ENCODE results near the gene CCDC39. TPM values are rescaled to one million over a fixed set of nuclear protein-coding genes. Genes with fewer than 3 reads are reported as not detected.

The CCDC39 gene
- polyA plus RNA-seq, 3 donors: not detected

DNA sequence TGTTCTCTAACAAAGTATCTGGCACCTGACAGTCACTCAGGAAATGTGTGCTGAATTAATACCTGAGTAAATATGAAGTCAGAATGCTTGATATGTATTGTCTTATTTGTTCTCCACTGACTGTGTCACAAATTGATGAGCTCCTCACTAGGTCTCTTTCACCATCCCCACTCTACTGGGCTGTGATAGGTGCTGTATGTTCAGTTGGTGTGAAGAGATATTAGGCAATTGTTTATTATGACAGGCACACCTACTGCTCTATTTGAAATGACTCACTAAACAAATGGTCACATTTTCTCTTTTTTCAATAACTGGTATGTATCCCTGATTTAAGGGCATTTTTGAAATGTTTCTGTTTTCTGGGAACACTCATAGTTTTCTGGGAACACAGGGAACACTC is 25.2 kb upstream of the CCDC39 start:
- Histone ChIP-seq H3K4me3 (replicated peaks in 1 of 3; ENCODE audit: low read depth in 2 of 3, low read length in 3 of 3) (no peak overlapping the region), H3K4me2 (replicated peaks; ENCODE audit: extremely low read depth, low read length, poor library complexity, severe bottlenecking) (no peak overlapping the region), H2AFZ (ENCODE audit: insufficient read depth, low read depth, low read length, poor library complexity, severe bottlenecking) (no peak overlapping the region), H3K27me3 (ENCODE audit: control insufficient read depth in 2 of 2, insufficient read depth in 2 of 2, low read length in 2 of 2) (no peaks in the 10 kb centered on the region), H3K27ac (ENCODE audit: low read depth in 1 of 2, low read length in 2 of 2) (no peak overlapping the region), H3K4me1 (ENCODE audit: control insufficient read depth in 1 of 2, insufficient read depth in 2 of 2, low read length in 2 of 2) (no peaks in the 10 kb centered on the region), H3K9me3 (replicated peaks in 1 of 2; ENCODE audit: control insufficient read depth in 1 of 2, insufficient read depth in 1 of 2, low read length in 2 of 2) (no peaks in the 10 kb centered on the region), H3K9ac (ENCODE audit: insufficient read depth, low read length, poor library complexity, severe bottlenecking) (no peak overlapping the region), H4K20me1 (ENCODE audit: insufficient read depth, low read length) (no peaks in the 10 kb centered on the region), H3K79me2 (ENCODE audit: insufficient read depth, low read length) (no peaks in the 10 kb centered on the region), H3K36me3 (replicated peaks in 1 of 2; ENCODE audit: control insufficient read depth in 1 of 2, insufficient read depth in 2 of 2, low read length in 2 of 2) (no peaks in the 10 kb centered on the region)
- H3K9me3 Mint-ChIP-seq: peaks cover 0 to 4% (median 0%) of the 10 kb centered on the region in 7 donors
- TF ChIP-seq, protein P1, sequence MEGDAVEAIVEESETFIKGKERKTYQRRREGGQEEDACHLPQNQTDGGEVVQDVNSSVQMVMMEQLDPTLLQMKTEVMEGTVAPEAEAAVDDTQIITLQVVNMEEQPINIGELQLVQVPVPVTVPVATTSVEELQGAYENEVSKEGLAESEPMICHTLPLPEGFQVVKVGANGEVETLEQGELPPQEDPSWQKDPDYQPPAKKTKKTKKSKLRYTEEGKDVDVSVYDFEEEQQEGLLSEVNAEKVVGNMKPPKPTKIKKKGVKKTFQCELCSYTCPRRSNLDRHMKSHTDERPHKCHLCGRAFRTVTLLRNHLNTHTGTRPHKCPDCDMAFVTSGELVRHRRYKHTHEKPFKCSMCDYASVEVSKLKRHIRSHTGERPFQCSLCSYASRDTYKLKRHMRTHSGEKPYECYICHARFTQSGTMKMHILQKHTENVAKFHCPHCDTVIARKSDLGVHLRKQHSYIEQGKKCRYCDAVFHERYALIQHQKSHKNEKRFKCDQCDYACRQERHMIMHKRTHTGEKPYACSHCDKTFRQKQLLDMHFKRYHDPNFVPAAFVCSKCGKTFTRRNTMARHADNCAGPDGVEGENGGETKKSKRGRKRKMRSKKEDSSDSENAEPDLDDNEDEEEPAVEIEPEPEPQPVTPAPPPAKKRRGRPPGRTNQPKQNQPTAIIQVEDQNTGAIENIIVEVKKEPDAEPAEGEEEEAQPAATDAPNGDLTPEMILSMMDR (IDR thresholded peaks at IDR 0.05): no peak
- H3K4me3 Mint-ChIP-seq: no peak overlapping the region
- H3K4me1 Mint-ChIP-seq: no peaks in the 10 kb centered on the region
- H3K36me3 Mint-ChIP-seq: no peaks in the 10 kb centered on the region
- peaks cover 0 to 3% (median 0%) of the 10 kb centered on the region in 3 donors for H3K27me3 Mint-ChIP-seq (ENCODE audit: low read depth in 3 of 3)
- no peak overlapping the region for H3K27ac Mint-ChIP-seq
- intact Hi-C loops (cut with micrococcal nuclease): no loop called here
- DNase-seq: no peak

DNA sequence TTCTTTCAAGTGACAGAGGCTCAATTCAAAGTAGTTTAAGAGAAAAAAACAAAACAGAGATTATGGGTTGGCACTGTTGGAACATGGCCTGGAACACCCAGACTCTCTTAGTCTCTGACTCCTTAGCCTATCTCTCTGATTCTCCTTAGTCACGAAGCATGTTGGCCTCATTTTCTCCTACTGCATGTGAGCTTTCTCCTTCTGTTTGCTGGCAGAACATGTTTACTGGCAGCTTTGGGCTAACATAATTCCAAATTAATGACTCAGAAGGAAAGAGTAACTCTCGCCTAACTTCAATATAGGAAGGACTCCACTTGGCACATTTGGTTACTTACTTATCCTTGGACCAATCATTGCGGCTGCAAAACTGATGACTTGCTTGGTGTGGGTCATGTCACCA is 21.7 kb upstream of the CCDC39 start:
- Histone ChIP-seq H3K36me3 (replicated peaks in 1 of 2; ENCODE audit: control insufficient read depth in 1 of 2, insufficient read depth in 2 of 2, low read length in 2 of 2) (no peaks in the 10 kb centered on the region), H3K9ac (ENCODE audit: insufficient read depth, low read length, poor library complexity, severe bottlenecking) (no peak overlapping the region), H3K27me3 (ENCODE audit: control insufficient read depth in 2 of 2, insufficient read depth in 2 of 2, low read length in 2 of 2) (no peaks in the 10 kb centered on the region), H3K4me3 (replicated peaks in 1 of 3; ENCODE audit: low read depth in 2 of 3, low read length in 3 of 3) (no peak overlapping the region), H3K9me3 (replicated peaks in 1 of 2; ENCODE audit: control insufficient read depth in 1 of 2, insufficient read depth in 1 of 2, low read length in 2 of 2) (no peaks in the 10 kb centered on the region), H3K79me2 (ENCODE audit: insufficient read depth, low read length) (no peaks in the 10 kb centered on the region), H2AFZ (ENCODE audit: insufficient read depth, low read depth, low read length, poor library complexity, severe bottlenecking) (no peak overlapping the region), H3K4me1 (ENCODE audit: control insufficient read depth in 1 of 2, insufficient read depth in 2 of 2, low read length in 2 of 2) (no peaks in the 10 kb centered on the region), H3K4me2 (replicated peaks; ENCODE audit: extremely low read depth, low read length, poor library complexity, severe bottlenecking) (no peak overlapping the region), H4K20me1 (ENCODE audit: insufficient read depth, low read length) (no peaks in the 10 kb centered on the region), H3K27ac (ENCODE audit: low read depth in 1 of 2, low read length in 2 of 2) (no peak overlapping the region)
- no peaks in the 10 kb centered on the region for H3K36me3 Mint-ChIP-seq
- 80% methylated on average over 1 of the region's 3 CpGs for WGBS (ENCODE audit: insufficient coverage)
- H3K27ac Mint-ChIP-seq: no peak overlapping the region
- peaks cover 0 to 4% (median 0%) of the 10 kb centered on the region in 7 donors for H3K9me3 Mint-ChIP-seq
- H3K4me1 Mint-ChIP-seq: no peaks in the 10 kb centered on the region
- no peak overlapping the region for H3K4me3 Mint-ChIP-seq
- intact Hi-C loops (cut with micrococcal nuclease): no loop called here
- no peak for DNase-seq
- H3K27me3 Mint-ChIP-seq (ENCODE audit: low read depth in 3 of 3): peaks cover 0 to 2% (median 0%) of the 10 kb centered on the region in 3 donors
- TF ChIP-seq, protein P1 (IDR thresholded peaks at IDR 0.05): no peak

Measured in CD14-positive monocyte (primary cell).